Stimulated activated CD8-positive, alpha-beta memory T cell treated with anti-CD3 and anti-CD28 coated beads, Interleukin-2, amount 100 ng/mL, for 1 hour (primary cell): ENCODE data around the gene SLC20A1.
"Not testable (repeated sequence)": the region's sequence is repeated elsewhere in the genome, so short reads cannot be mapped to it uniquely, and the experiment has no call there.

Experiments used
- DNase-seq, 2 donors: peaks; one replicate each; pipeline ENCODE4 v3.0.0-alpha.2; 2020; ENCODE audit warnings: low read depth in 2 of 2

Gene SLC20A1, protein sequence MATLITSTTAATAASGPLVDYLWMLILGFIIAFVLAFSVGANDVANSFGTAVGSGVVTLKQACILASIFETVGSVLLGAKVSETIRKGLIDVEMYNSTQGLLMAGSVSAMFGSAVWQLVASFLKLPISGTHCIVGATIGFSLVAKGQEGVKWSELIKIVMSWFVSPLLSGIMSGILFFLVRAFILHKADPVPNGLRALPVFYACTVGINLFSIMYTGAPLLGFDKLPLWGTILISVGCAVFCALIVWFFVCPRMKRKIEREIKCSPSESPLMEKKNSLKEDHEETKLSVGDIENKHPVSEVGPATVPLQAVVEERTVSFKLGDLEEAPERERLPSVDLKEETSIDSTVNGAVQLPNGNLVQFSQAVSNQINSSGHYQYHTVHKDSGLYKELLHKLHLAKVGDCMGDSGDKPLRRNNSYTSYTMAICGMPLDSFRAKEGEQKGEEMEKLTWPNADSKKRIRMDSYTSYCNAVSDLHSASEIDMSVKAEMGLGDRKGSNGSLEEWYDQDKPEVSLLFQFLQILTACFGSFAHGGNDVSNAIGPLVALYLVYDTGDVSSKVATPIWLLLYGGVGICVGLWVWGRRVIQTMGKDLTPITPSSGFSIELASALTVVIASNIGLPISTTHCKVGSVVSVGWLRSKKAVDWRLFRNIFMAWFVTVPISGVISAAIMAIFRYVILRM

DNA sequence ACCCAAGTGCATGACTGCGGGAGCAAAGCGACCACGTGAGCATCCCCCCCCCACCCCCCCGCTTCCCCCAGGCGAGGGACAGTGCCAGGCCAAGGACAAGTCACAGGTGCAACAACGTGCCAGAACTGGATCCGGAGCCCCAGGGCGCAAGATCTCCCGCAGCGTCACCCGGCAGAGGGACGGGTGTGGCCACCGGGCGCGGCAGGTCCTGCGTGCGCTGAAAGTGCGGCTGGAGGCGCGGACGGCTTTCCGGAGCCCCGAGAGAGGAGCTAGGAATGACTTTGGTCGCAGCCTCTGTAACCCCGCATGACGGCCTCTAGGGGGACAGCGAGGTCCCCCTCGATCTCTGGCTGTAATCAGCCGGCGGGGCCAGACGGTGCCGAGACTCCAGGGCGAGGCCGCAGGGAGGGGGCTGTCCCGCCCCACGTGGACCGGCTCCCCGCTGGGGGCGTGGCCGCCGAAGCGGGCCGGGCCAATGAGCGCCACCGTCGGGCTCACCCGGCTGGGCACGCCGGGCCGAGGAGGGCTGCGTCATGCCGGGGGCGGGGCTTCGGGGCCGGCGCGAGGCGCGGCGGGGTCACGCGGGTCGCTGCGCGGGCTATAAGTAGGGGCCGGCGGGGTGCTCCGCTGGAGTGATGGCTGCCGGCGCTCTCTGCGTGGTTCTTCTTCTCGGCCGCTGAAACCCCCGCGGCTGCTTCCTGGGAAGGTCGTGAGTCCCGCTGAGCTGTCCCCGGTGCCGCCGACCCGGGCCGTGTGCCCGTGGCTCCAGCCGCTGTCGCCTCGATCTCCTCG is at the start of gene SLC20A1:
TSS of gene SLC20A1 (plus strand) at position 630 of the 792 bp plus-strand sequence. CDS start 890 bp downstream, outside the sequence.
- DNase-seq, result peak; percentile 98

DNA sequence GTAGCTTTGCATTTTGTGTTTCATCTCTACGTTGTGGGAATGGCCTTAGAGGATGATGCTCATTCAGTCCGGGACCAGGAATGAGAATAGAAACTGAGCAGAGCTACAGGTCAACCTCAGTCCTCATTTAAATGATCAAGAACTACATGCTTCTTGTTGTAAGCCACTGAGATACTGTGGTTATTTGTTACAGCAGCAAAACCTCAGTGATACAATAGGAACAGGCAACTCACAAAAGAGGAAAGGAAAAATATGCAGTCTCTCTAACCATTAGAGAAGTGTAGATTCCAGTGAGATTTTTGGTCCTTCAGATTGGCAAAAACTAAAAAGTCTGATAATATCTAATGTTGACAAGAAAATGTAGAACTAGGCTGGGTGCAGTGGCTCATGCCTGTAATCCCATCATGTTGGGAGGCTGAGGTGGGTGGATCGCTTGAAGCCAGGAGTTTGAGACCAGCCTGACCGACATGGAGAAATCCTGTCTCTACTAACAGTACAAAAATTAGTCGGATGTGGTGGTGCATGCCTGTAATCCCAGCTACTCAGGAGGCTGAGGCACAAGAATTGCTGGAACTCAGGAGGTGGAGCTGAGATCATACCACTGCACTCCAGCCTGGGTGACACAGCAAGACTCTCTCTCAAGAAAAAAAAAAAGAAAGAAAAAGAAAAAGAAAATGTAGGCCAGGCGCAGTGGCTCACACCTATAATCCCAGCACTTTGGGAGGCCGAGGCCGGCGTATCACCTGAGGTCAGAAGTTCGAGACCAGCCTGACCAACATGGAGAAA is 48.0 kb upstream of the SLC20A1 start:
- DNase-seq, result no peak

DNA sequence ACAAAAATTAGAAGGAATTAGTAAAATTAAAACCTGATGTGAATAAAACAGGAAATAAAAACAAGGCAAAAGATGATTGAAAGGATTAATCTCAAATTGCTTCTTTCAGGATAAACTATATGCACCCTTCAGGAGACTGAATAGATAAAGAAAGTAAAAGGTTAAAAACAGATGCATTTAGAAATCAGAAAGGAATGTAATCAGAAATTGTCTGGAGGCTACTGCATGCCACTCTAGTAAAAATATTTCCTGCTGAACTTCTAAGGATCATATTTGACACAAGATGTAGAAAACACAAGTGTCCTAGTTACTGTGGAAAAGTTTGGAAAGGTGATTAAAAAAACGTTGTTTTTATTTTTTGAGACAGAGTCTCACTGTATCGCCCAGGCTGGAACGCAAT is 45.1 kb upstream of the SLC20A1 start:
- DNase-seq, result no peak

DNA sequence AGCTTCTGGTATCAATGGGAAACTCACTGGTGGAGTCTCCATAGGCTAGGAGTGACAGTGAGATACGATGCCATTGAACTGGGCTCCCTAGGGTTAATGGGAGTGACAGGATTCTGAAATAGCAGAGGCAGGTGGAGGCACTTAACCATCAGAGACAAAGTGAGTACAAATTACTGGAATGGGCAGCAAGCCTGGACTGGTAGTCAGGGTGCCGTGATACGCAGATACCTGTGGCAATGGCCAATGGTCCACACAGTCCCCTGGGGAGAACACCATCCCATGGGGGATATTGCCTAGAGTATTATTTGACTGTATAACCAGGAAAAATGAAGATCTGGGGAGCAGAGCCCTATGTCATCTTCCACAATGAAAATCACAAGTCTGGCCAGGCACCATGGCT is 44.0 kb upstream of the SLC20A1 start:
- DNase-seq, result no peak

DNA sequence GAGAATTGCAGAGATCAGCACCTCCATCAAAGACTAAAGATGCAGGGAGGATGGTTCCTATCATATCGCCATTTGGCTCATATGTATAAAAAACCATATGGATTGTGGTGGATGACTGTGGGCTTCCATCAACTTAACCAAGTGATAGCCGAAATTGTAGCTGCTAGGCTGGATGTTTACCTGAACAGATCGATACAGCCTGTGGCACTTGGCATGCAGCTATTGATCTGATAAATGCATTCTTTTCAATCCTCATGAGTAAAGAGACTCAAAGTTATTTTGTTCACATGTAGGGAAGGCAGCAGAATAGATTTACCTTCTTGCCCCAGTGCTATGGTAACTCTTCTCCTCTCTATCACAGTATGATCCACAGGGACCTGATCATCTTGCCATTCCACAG is 42.8 kb upstream of the SLC20A1 start:
- DNase-seq, result no peak

DNA sequence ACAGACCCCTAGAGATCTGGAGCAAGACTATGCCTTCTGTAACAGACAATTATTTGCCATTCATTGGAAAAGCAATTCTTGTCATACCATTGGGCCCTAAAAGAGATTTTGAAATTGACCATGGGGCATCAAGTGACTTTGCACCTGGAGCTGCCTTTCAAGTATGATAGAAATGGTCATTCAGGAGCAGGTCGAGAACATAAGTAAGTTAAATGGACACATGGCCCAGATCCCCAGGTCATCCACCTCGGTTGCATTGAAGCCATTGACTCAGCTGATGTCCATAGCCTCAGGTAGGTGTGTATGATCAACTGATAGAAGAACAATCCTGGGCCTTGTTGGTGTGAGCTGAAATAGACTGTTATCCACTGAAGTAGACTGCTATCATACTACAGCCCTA is 42.0 kb upstream of the SLC20A1 start:
- no peak for DNase-seq

DNA sequence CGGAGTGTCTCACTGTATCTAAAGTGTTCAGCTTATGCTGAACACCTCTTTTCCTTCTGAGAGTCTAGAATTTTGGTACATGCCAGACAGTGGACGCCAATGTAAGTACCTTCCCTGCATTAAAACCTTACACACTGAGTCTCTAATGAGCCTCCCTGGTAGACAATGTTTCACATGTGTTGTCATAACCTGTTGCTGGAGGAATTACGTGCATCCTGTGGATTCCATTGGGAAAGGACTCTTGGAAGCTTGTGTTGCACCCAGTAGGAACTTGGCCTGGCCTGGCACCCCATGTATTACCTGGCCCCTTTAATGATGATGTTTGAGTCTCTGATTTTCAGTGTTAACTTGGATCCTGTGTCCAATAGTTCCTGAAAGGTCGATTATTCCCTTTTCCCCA is 40.8 kb upstream of the SLC20A1 start:
- no peak for DNase-seq

DNA sequence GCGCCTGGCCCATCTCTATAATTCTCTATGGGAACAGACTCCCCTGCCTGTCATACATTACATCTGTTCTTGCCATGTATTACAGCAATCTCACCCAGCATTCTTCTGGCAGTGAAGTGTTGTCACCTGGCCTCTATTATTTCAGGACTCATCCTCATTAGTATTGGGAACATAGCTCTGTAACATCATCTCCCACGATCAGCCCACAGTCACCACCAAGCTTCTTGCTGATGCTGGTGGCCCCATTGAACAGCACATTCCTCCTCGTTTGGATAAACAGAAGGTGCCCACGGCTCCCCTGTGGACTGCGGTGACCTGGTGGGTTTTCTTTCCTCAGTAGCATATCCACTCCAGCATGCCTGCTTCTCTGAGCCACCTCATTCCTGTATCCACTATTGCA is 39.8 kb upstream of the SLC20A1 start:
- no peak for DNase-seq

DNA sequence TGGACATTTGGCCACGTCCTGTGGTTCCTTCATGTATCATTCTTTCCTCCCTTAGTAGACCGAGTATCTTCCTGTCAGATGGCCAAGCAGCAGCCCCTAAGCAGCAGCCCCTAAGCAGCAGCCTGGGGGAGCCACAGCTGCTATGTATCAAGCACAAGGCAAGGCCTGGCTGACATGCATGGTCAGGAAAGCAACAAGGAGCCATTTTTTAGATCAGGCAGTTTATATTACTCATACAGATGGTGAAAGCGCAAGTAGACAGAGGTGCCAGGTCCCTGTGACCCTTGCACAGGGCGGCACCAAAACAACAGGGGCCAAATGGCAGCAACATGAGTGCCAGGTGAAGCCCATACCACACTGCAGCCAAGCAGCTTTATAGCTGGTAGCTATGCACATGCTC is 39.2 kb upstream of the SLC20A1 start:
- no peak for DNase-seq

DNA sequence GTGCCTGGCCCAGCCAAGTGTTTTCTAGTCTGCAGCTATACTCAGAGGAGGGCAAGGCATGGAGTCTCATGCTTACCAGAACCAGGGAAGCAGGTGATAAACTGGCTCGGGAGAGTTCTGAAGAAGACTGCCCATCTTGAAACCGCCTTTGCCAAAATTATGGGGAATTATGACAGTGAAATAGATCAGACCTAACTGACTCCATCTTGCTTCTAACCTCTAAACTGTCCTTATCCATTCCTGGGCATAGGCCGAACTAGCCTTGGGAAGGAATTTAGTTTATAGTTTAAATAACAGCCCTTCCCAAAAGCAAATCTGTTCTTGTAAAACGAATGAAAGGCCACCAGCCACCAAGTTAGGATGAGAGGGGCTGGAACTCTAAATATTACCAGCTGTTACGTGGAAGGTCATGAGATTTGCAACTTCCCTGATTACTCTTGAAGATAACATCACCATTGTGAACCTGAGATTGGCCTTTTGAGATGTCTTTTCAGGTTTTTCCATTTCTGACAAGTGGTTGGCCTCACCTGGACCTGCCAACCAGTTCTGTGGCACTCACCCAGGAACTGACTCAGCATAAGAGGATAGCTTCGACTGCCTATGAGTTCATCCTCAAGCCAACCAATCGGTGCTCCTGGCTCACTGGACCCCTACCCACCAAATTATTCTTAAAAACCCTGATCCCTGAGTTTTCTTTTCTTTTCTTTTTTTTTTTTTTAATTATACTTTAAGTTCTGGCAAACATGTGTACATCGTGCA is 37.9 kb upstream of the SLC20A1 start:
- no peak for DNase-seq

DNA sequence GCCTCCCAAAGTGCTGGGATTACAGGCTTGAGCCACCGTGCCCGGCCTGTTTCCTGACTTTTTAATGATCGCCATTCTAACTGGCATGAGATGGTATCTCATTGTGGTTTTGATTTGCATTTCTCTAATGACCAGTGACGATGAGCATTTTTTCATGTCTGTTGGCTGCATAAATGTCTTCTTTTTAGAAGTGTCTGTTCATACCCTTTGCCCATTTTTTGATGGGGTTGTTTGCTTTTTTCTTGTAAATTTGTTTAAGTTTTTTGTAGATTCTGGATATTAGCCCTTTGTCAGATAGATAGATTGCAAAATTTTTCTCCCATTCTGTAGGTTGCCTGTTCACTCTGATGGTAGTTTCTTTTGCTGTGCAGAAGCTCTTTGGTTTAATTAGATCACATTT is 36.4 kb upstream of the SLC20A1 start:
- not testable (repeated sequence) for DNase-seq

DNA sequence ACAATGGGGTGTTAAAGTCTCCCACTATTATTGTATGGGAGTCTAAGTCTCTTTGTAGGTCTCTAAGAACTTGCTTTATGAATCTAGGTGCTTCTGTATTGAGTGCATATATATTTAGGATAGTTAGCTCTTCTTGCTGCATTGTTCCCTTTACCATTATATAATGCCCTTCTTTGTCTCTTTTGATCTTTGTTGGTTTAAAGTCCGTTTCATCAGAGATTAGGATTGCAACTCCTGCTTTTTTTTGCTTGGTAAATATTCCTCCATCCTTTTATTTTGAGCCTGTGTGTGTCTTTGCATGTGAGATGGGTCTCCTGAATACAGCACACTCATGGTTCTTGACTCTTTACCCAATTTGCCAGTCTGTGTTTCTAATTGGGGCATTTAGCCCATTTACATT is 33.5 kb upstream of the SLC20A1 start:
- not testable (repeated sequence) for DNase-seq

DNA sequence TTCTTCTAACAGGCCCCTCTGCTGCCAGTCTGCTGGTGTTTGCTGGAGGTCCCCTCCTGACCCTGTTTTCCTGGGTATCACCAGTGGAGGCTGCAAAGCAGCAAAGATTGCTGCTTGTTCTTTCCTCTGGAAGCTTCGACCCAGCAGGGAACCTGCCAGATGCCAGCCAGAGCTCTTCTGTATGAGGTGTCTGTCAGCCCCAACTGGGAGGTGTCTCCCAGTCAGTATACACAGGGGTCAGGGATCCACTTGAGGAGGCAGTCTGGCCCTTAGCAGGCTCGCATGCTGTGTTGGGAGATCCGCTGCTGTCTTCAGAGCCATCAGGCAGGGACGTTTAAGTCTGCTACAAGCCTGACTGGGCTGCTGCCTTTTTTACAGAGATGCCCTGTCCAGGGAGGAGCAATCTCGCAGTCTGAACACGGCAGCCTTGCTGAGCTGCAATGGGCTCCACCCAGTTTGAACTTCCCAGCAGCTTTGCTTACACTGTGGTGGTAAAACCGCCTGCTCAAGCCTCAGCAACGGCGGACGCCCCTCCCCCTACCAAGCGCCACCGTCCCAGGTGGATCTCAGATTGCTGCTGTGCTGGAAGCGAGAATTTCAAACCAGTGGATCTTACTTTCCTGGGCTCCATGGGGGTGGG is 31.4 kb upstream of the SLC20A1 start:
- no peak for DNase-seq

DNA sequence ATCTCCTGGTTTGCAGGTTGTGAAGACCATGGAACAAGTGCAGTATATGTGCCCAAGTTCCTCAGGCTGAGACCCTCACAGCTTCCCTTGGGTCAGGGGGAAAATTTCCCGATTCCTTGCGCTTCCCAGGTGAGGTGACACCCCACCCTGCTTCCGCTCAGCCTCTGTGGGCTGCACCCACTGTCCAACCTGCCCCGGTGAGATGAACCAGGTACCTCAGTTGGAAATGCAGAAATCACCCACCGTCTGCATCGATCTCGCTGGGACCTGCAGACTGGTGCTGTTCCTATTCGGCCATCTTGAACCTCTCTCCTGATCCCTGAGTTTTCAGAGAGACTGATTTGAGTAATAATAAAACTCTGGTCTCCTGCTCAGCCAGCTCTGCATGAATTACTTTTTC is 30.7 kb upstream of the SLC20A1 start:
- DNase-seq, result no peak

DNA sequence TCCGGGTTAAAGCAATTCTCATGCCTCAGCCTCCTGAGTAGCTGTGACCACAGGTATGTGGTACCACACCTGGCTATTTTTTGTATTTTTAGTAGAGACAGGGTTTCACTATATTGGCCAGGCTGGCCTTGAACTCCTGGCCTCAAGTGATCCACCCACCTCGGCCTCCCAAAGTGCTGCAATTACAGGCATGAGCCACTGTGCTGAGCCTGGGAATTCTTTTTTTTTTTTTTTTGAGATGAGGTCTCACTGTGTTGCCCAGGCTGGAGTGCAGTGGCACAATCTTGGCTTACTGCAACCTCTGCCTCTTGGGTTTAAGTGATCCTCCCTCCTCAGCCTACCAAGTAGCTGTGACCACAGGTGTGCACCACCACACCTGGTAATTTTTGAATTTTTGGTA is 29.9 kb upstream of the SLC20A1 start:
- DNase-seq, result not testable (repeated sequence)

DNA sequence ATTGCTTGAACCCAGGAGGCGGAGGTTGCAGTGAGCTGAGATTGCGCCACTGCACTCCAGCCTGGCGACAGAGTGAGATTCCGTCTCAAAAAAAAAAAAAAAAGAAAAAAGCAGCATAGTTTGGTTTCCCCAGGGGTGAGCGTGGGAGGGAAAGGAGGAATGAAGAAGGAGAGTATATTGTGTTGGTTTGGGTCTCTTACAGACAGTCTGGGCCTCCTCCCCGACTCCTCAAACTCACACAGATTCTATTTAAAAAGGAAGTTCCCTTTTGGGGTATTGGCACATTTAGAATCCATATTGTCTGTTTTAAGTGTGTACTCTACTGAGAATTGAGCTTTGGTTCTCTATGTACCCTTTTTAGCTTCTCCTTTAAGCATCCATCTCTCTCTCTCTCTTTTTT is 27.4 kb upstream of the SLC20A1 start:
- DNase-seq, result no peak

DNA sequence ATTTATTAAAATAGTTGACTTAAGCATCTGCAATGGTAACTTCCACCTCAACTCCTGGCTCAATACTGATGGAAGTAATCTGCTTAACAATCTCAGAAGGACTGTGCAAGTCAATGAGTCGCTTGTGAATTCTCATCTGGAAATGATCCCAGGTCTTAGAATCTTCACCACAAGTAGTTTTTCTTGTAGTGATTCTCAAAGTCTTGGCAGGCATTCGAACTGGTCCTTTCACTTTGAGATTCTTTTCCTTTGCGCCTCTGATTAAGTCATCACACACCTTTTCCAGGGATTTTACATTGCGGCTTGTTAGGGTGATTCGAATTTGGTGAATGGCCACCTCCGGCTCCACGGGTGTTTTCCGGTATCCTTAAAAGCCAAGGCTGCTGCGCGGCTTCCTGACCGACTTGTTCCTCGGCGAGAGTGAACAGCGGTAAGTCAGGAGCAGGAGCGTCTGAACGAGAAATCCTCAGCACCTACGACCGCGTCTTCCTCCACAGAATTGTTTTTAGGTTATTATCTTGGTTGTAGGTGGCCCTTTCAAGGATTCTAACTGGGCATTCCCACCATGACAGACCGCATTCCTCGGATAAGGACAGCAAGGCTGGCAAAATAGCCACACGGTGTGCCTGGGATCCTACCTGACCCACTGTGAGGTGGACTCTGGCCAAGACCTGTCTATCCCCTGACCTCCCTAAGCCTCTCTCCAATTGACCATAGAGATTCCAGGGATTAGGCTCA is 23.8 kb upstream of the SLC20A1 start:
- no peak for DNase-seq

DNA sequence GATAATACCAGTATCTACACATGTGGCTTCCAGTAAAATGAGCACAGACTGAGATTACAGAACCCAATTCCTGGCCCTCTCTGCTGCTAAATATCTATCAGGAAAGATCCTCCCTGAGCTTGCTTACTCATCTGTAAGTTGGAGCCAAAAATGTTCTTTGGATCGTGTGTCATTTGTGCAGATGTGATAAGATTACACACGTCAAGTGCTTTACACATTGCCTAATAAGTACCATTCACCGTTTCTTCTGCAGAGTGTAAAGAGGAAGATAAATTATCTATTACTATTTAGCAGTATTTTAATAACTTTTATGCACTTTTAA is 23.2 kb upstream of the SLC20A1 start:
- DNase-seq, result no peak

DNA sequence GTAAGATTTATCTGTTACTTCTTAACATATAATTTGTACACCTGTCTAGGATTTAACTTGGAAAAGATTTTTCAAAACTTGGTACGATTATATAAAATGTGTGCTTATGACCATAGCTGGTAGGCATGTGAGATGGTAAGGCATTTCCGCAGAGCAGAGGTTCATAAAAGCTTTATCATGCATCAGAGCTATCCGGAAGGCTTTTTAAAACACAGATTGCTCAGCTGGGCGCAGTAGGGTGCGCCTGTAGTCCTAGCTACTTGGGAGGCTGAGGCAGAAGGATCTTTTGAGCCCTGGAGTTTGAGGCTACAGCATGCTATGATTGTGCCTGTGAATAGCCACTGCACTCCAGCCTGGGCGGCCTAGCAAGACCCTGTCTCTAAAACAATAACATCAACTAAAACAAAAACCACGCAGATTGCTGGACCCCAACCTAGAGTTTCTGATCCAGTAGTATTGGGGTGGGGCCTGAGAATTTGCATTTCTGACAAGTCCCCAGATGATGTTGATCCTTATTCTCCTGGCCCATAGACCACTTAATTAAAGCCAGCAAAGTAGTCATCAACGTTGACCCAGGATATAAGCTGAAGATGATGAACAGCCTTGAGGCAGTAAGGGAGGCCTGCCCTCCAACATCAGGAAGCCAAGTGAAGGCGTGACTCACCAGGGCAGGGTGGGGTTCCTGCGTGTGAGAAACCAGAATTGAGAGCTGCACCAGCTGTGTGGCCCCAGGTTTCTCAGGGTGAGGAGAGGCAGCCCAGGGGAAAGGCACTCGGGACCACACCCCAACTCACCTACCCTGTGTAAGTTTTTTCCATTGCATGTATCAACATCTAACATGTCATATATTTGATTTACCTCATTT is 21.6 kb upstream of the SLC20A1 start:
- peak; percentile 41 to 62 for DNase-seq
